ENCODE measurements around the gene REPIN1. TPM values are rescaled to one million over a fixed set of nuclear protein-coding genes. Genes with fewer than 3 reads are reported as not detected.

The REPIN1 gene
- total and polyA plus RNA-seq, 9 of the 15 experiments (the other 6 are each of a cell fraction or from before 2014, with no cell fraction given): 8.1 to 283 (median 94.3) TPM

DNA sequence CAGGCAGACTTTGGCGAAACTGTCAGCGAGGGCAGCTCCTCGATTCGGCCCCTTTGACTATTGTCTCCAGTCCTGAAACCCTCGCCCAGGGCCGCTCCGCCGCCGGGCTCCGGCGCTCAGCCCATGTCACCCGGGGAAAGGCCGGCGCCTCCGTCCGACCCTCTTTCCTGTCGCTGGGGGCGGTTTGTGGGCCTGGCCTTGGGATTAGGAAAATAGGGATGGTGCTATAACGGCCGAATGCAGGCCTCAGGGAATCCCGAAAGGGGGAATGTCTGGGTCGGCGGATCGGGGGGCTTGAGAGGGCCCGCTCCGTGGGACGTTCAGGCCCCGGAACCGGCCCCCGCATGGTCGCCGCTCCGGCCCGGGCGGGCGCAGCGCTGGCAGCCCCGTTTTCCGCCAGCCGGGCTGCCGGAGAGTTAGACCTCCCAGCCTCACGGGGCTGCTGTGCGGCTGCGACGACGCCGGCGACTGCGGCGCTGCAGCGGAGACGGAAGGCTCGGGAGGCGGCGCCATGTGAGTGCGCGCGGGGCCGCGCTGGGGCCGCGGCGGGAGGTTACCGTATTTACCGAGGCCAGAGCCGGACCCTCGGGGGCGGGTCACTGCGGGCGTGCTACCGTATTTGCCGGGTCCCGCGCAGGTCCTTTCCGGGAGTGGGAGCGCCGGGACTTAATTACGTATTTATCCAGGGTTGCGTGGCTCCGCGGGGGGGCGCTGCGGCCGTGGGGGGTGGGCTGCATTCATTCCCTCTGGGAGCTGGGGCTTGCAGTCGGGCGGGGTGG, 36.4 kb downstream of the REPIN1 start (continued):
- TF ChIP-seq TEAD4 (IDR thresholded peaks at IDR 0.05; ENCODE audit: low read length) (0 out of 2 replicates have a peak, but pooled peaks have one; percentile 38), TEAD4 (CRISPR knock-in tag; IDR thresholded peaks at IDR 0.05; ENCODE audit: borderline replicate concordance) (0 out of 2 replicates have a peak, but pooled peaks have one; percentile 74), KAT2B (IDR thresholded peaks at IDR 0.05; ENCODE audit: low read depth, low read length) (peak; percentile 73), SIN3B (IDR thresholded peaks at IDR 0.05; ENCODE audit: low read depth) (peak; percentile 79), TOE1 (IDR thresholded peaks at IDR 0.05; ENCODE audit: borderline replicate concordance) (no peak; the same call in 1 of the 2 replicates), TOE1 (CRISPR knock-in tag; IDR thresholded peaks at IDR 0.05; ENCODE audit: borderline replicate concordance, low read depth) (no peak), ZNF354B (CRISPR knock-in tag; IDR thresholded peaks at IDR 0.05) (no peak), PPARD (CRISPR knock-in tag; IDR thresholded peaks at IDR 0.05) (no peak), SRSF3 (IDR thresholded peaks at IDR 0.05; ENCODE audit: insufficient read depth, low read length) (peak; percentile 83; the same call in 1 of the 2 replicates), MTF1 (CRISPR knock-in tag; IDR thresholded peaks at IDR 0.05; ENCODE audit: borderline replicate concordance) (no peak), ZC3H11A (IDR thresholded peaks at IDR 0.05; ENCODE audit: low read depth, low read length) (peak; percentile 46; the same call in 1 of the 2 replicates), SRSF9 (IDR thresholded peaks at IDR 0.05; ENCODE audit: borderline replicate concordance, low read depth, low read length) (no peak), TSC22D4 (tag; IDR thresholded peaks at IDR 0.05) (no peak), IFI16 (CRISPR knock-in tag; IDR thresholded peaks at IDR 0.05) (no peak), NR2F6 (CRISPR knock-in tag; IDR thresholded peaks at IDR 0.05) (0 out of 2 replicates have a peak, but pooled peaks have one; percentile 21), THRAP3 (IDR thresholded peaks at IDR 0.05; ENCODE audit: borderline replicate concordance) (no peak)
- TF ChIP-seq, protein P1, sequence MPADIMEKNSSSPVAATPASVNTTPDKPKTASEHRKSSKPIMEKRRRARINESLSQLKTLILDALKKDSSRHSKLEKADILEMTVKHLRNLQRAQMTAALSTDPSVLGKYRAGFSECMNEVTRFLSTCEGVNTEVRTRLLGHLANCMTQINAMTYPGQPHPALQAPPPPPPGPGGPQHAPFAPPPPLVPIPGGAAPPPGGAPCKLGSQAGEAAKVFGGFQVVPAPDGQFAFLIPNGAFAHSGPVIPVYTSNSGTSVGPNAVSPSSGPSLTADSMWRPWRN (IDR thresholded peaks at IDR 0.05; ENCODE audit: low read depth): no peak
- TF ChIP-seq, protein P2, sequence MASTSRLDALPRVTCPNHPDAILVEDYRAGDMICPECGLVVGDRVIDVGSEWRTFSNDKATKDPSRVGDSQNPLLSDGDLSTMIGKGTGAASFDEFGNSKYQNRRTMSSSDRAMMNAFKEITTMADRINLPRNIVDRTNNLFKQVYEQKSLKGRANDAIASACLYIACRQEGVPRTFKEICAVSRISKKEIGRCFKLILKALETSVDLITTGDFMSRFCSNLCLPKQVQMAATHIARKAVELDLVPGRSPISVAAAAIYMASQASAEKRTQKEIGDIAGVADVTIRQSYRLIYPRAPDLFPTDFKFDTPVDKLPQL (IDR thresholded peaks at IDR 0.05; ENCODE audit: extremely low read depth, insufficient read length): no peak
- TF ChIP-seq, protein P3, sequence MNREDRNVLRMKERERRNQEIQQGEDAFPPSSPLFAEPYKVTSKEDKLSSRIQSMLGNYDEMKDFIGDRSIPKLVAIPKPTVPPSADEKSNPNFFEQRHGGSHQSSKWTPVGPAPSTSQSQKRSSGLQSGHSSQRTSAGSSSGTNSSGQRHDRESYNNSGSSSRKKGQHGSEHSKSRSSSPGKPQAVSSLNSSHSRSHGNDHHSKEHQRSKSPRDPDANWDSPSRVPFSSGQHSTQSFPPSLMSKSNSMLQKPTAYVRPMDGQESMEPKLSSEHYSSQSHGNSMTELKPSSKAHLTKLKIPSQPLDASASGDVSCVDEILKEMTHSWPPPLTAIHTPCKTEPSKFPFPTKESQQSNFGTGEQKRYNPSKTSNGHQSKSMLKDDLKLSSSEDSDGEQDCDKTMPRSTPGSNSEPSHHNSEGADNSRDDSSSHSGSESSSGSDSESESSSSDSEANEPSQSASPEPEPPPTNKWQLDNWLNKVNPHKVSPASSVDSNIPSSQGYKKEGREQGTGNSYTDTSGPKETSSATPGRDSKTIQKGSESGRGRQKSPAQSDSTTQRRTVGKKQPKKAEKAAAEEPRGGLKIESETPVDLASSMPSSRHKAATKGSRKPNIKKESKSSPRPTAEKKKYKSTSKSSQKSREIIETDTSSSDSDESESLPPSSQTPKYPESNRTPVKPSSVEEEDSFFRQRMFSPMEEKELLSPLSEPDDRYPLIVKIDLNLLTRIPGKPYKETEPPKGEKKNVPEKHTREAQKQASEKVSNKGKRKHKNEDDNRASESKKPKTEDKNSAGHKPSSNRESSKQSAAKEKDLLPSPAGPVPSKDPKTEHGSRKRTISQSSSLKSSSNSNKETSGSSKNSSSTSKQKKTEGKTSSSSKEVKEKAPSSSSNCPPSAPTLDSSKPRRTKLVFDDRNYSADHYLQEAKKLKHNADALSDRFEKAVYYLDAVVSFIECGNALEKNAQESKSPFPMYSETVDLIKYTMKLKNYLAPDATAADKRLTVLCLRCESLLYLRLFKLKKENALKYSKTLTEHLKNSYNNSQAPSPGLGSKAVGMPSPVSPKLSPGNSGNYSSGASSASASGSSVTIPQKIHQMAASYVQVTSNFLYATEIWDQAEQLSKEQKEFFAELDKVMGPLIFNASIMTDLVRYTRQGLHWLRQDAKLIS (CRISPR knock-in tag; IDR thresholded peaks at IDR 0.05): no peak
- TF ChIP-seq, protein P4, sequence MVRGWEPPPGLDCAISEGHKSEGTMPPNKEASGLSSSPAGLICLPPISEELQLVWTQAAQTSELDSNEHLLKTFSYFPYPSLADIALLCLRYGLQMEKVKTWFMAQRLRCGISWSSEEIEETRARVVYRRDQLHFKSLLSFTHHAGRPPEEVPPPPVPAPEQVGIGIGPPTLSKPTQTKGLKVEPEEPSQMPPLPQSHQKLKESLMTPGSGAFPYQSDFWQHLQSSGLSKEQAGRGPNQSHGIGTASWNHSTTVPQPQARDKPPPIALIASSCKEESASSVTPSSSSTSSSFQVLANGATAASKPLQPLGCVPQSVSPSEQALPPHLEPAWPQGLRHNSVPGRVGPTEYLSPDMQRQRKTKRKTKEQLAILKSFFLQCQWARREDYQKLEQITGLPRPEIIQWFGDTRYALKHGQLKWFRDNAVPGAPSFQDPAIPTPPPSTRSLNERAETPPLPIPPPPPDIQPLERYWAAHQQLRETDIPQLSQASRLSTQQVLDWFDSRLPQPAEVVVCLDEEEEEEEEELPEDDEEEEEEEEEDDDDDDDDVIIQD (CRISPR knock-in tag; IDR thresholded peaks at IDR 0.05): no peak

All from K562 (cell line).